Neuronal stem cell (in vitro differentiated cells): ENCODE data around the gene KIAA1328.

Source experiments
- DNase-seq: peaks from one replicate; pipeline ENCODE4 v3.0.0-alpha.2; 2013; ENCODE audit warnings: low spot score
- H2AFZ ChIP-seq: one replicate; pipeline ENCODE4 v1.6.1; 2013; ENCODE audit warnings: mild to moderate bottlenecking, low read length, inconsistent platforms
- H2AK5ac ChIP-seq: 2 replicates; pipeline ENCODE4 v1.6.1; 2013; ENCODE audit warnings: low read depth, mild to moderate bottlenecking, inconsistent platforms, low read length, moderate library complexity, mixed read lengths
- H2BK120ac ChIP-seq: 2 replicates; pipeline ENCODE4 v1.6.1; 2013; ENCODE audit warnings: low read depth, mild to moderate bottlenecking, inconsistent platforms, low read length, moderate library complexity, mixed read lengths
- H2BK12ac ChIP-seq: one replicate; pipeline ENCODE4 v1.6.1; 2013; ENCODE audit warnings: low read length, inconsistent platforms
- H2BK15ac ChIP-seq: 2 replicates; pipeline ENCODE4 v1.6.1; 2013; ENCODE audit warnings: mild to moderate bottlenecking, low read length, inconsistent platforms, mixed read lengths
- H2BK5ac ChIP-seq: one replicate; pipeline ENCODE4 v1.6.1; 2013; ENCODE audit warnings: inconsistent platforms, mild to moderate bottlenecking, low read length, moderate library complexity
- H3K14ac ChIP-seq: one replicate; pipeline ENCODE4 v1.6.1; 2013; ENCODE audit warnings: low read length, inconsistent platforms
- H3K18ac ChIP-seq: 2 replicates; pipeline ENCODE4 v1.6.1; 2013; ENCODE audit warnings: low read length, inconsistent platforms
- H3K23ac ChIP-seq: 2 replicates; pipeline ENCODE4 v1.6.1; 2013; ENCODE audit warnings: low read depth, mild to moderate bottlenecking, mixed read lengths, low read length, inconsistent platforms; ENCODE audit not compliant: poor library complexity
- H3K27ac ChIP-seq: replicated peaks from 3 replicates; pipeline ENCODE4 v1.5.1; 2013; ENCODE audit warnings: low read length, inconsistent platforms
- H3K27me3 ChIP-seq, 3 experiments: 2 replicates each; pipeline ENCODE4 v1.6.1; 2013; ENCODE audit warnings: low read length in 3 of 3, mild to moderate bottlenecking in 2 of 3, inconsistent platforms in 1 of 3, low read depth in 1 of 3, mixed read lengths in 1 of 3, moderate library complexity in 1 of 3; ENCODE audit not compliant: control insufficient read depth in 3 of 3, insufficient read depth in 3 of 3
- H3K36me3 ChIP-seq, 2 donors: replicated peaks in 1 of 2; 2 replicates each; pipeline ENCODE4 v1.6.1; 2013; ENCODE audit warnings: low read length in 2 of 2; ENCODE audit not compliant: control insufficient read depth in 2 of 2, insufficient read depth in 2 of 2
- H3K4ac ChIP-seq: 2 replicates; pipeline ENCODE4 v1.6.1; 2013; ENCODE audit warnings: inconsistent platforms, mild to moderate bottlenecking, low read length, moderate library complexity
- H3K4me1 ChIP-seq, 2 donors: 1 replicate in 1 of 2; 2 replicates in 1 of 2; pipeline ENCODE4 v1.6.1; 2013; ENCODE audit warnings: low read length in 2 of 2, low read depth in 1 of 2; ENCODE audit not compliant: control insufficient read depth in 2 of 2, insufficient read depth in 1 of 2
- H3K4me2 ChIP-seq: one replicate; pipeline ENCODE4 v1.6.1; 2013; ENCODE audit warnings: mild to moderate bottlenecking, low read length, inconsistent platforms; ENCODE audit not compliant: insufficient read depth, poor library complexity, severe bottlenecking
- H3K4me3 ChIP-seq, 2 donors: 2 replicates each; pipeline ENCODE4 v1.5.1; 2013; ENCODE audit warnings: low read length in 2 of 2, mild to moderate bottlenecking in 2 of 2, inconsistent platforms in 1 of 2, moderate library complexity in 1 of 2
- H3K79me1 ChIP-seq: one replicate; pipeline ENCODE4 v1.6.1; 2013; ENCODE audit warnings: low read depth, mild to moderate bottlenecking, inconsistent platforms, low read length, moderate library complexity
- H3K9ac ChIP-seq: one replicate; pipeline ENCODE4 v1.6.1; 2013; ENCODE audit warnings: mild to moderate bottlenecking, low read depth, low read length, inconsistent platforms; ENCODE audit not compliant: poor library complexity
- H3K9me3 ChIP-seq, 2 donors: replicated peaks in 1 of 2; 2 replicates each; pipeline versions ENCODE3 to v1.6.1; 2013; ENCODE audit warnings: low read length in 2 of 2, mild to moderate bottlenecking in 2 of 2, inconsistent platforms in 1 of 2, low read depth in 1 of 2, mixed read lengths in 1 of 2, moderate library complexity in 1 of 2; ENCODE audit not compliant: control insufficient read depth in 2 of 2, insufficient read depth in 1 of 2
- H4K8ac ChIP-seq: one replicate; pipeline ENCODE4 v1.6.1; 2013; ENCODE audit warnings: low read depth, mild to moderate bottlenecking, inconsistent platforms, low read length, moderate library complexity
- H4K91ac ChIP-seq: one replicate; pipeline ENCODE4 v1.6.1; 2013; ENCODE audit warnings: low read length, low read depth, mild to moderate bottlenecking, inconsistent platforms; ENCODE audit not compliant: poor library complexity
- WGBS, 2 donors: extraction: QIAGEN DNeasy Blood & Tissue Kit; methylation state at CpG; one replicate each; pipeline ENCODE4 v1.1.7; 2013; ENCODE audit warnings: missing lambda C conversion rate in 2 of 2, mixed read lengths in 1 of 2; ENCODE audit not compliant: insufficient read length in 2 of 2, insufficient replicate concordance in 1 of 2; ENCODE audit errors: extremely low coverage in 2 of 2; 5-methylcytosine and 5-hydroxymethylcytosine counted together

The KIAA1328 gene

GRCh38 chr18:36887114-36887513 lies 58.2 kb downstream of the KIAA1328 start:
- Histone ChIP-seq H3K23ac (no peak overlapping the region), H4K91ac (no peak overlapping the region), H3K27me3 (no peaks in the 10 kb centered on the region), H3K27ac (no peak overlapping the region), H2BK15ac (no peak overlapping the region), H3K9me3 (no peaks in the 10 kb centered on the region), H3K4me1 (no peaks in the 10 kb centered on the region), H4K8ac (no peak overlapping the region), H3K4me3 (no peak overlapping the region), H2BK5ac (no peak overlapping the region), H2BK120ac (no peak overlapping the region), H3K18ac (no peak overlapping the region), H3K14ac (no peak overlapping the region), H2AFZ (no peak overlapping the region), H3K4me2 (no peak overlapping the region), H2BK12ac (no peak overlapping the region), H2AK5ac (no peak overlapping the region), H3K79me1 (no peaks in the 10 kb centered on the region), H3K9ac (no peak overlapping the region), H3K4ac (no peak overlapping the region), H3K36me3 (no peaks in the 10 kb centered on the region)
- no peak for DNase-seq

- no peak for DNase-seq
Measured at GRCh38 chr18:36887864-36888263, 58.9 kb downstream of the KIAA1328 start.

GRCh38 chr18:36888778-36889177 lies 59.9 kb downstream of the KIAA1328 start:
- H3K18ac ChIP-seq = no peak overlapping the region
- H2AK5ac ChIP-seq = no peak overlapping the region
- H3K4ac ChIP-seq = no peak overlapping the region
- H4K91ac ChIP-seq = no peak overlapping the region
- H3K14ac ChIP-seq = no peak overlapping the region
- no peak overlapping the region for H3K4me3 ChIP-seq
- no peak overlapping the region for H3K23ac ChIP-seq
- H3K79me1 ChIP-seq = no peaks in the 10 kb centered on the region
- H2BK12ac ChIP-seq = no peak overlapping the region
- no peak overlapping the region for H2BK15ac ChIP-seq
- no peak for DNase-seq
- H3K9me3 ChIP-seq = no peaks in the 10 kb centered on the region
- H3K36me3 ChIP-seq = no peaks in the 10 kb centered on the region
- no peak overlapping the region for H3K4me2 ChIP-seq
- no peak overlapping the region for H2BK120ac ChIP-seq
- H3K27me3 ChIP-seq = no peaks in the 10 kb centered on the region
- H3K9ac ChIP-seq = no peak overlapping the region
- no peak overlapping the region for H4K8ac ChIP-seq
- no peak overlapping the region for H2AFZ ChIP-seq
- no peak overlapping the region for H3K27ac ChIP-seq
- H3K4me1 ChIP-seq = no peaks in the 10 kb centered on the region
- H2BK5ac ChIP-seq = no peak overlapping the region

More at GRCh38 chr18:36887864-36888263, 58.9 kb downstream of the KIAA1328 start:
- Histone ChIP-seq H3K79me1 (no peaks in the 10 kb centered on the region), H2AK5ac (no peak overlapping the region), H4K91ac (no peak overlapping the region), H2AFZ (no peak overlapping the region), H3K4me1 (no peaks in the 10 kb centered on the region), H3K9me3 (no peaks in the 10 kb centered on the region), H3K36me3 (no peaks in the 10 kb centered on the region), H3K27me3 (no peaks in the 10 kb centered on the region), H3K4me2 (no peak overlapping the region), H2BK120ac (no peak overlapping the region), H3K27ac (no peak overlapping the region), H3K23ac (no peak overlapping the region), H3K18ac (no peak overlapping the region), H3K4ac (no peak overlapping the region), H2BK12ac (no peak overlapping the region), H2BK15ac (no peak overlapping the region), H4K8ac (no peak overlapping the region), H3K4me3 (no peak overlapping the region), H2BK5ac (no peak overlapping the region), H3K9ac (no peak overlapping the region), H3K14ac (no peak overlapping the region)
- no CpG with 5 or more reads among the region's 1 CpG for WGBS, 2 donors

GRCh38 chr18:36889321-36889720 lies 60.4 kb downstream of the KIAA1328 start:
- no peak overlapping the region for H3K18ac ChIP-seq
- DNase-seq = no peak
- no peaks in the 10 kb centered on the region for H3K79me1 ChIP-seq
- no peak overlapping the region for H2BK15ac ChIP-seq
- no peak overlapping the region for H2AK5ac ChIP-seq
- no peak overlapping the region for H3K4ac ChIP-seq
- H3K4me3 ChIP-seq = no peak overlapping the region
- no peak overlapping the region for H2BK5ac ChIP-seq
- no peak overlapping the region for H2BK120ac ChIP-seq
- no peak overlapping the region for H3K9ac ChIP-seq
- H2AFZ ChIP-seq = no peak overlapping the region
- no peak overlapping the region for H3K4me2 ChIP-seq
- H4K8ac ChIP-seq = no peak overlapping the region
- no peaks in the 10 kb centered on the region for H3K36me3 ChIP-seq
- H3K9me3 ChIP-seq = no peaks in the 10 kb centered on the region
- no peak overlapping the region for H3K27ac ChIP-seq
- H3K23ac ChIP-seq = no peak overlapping the region
- H4K91ac ChIP-seq = no peak overlapping the region
- no CpG with 5 or more reads among the region's 1 CpG for WGBS, 2 donors
- H3K27me3 ChIP-seq = no peaks in the 10 kb centered on the region
- H3K14ac ChIP-seq = no peak overlapping the region
- no peak overlapping the region for H2BK12ac ChIP-seq
- H3K4me1 ChIP-seq = no peaks in the 10 kb centered on the region
